GM12878 (cell line): Measurements from ENCODE around the gene VSIG10. TPM values are rescaled to one million over a fixed set of nuclear protein-coding genes. Genes with fewer than 3 reads are reported as not detected.
A peak's percentile ranks its signal among the peaks of the same experiment; 100 is the strongest.

ENCODE experiments used
- ATAC-seq: fragments of 200-7000 bp; cut with Tn5 transposase; 3 replicates; pipeline ENCODE4 v1.9.1; 2020; ENCODE audit warnings: mild to moderate bottlenecking, moderate library complexity
- BruUV-seq: library from RNA; stranded (reverse); fragments of 400-500 nt; replicated peaks from 2 replicates; lab custom pipeline; 2021; lab: Mats Ljungman, UMichigan
- CTCF ChIA-PET: fragments of 300-600 bp; sonication (Branson Sonifier 250); formaldehyde crosslinking; extraction: SDS; loops from one replicate; lab custom pipeline; 2021; ENCODE audit warnings: inconsistent platforms; lab: Yijun Ruan, JAX
- POLR2A ChIA-PET: fragments of 350-600 bp; formaldehyde crosslinking; extraction: SDS; loops from one replicate; lab custom pipeline; 2021; ENCODE audit warnings: inconsistent platforms; lab: Charles Lee
- RAD21 ChIA-PET: fragments of 300-600 bp; sonication (Branson Sonifier 250); formaldehyde crosslinking; loops from one replicate; lab custom pipeline; 2023; ENCODE audit warnings: antibody characterized with exemption; ENCODE audit not compliant: unreplicated experiment; lab: Charles Lee
- SMC1A ChIA-PET: fragments of 300-600 bp; sonication (Branson Sonifier 250); formaldehyde crosslinking; loops from one replicate; lab custom pipeline; 2023; ENCODE audit not compliant: unreplicated experiment, uncharacterized antibody; lab: Charles Lee
- DNase-seq: peaks from one replicate; pipeline ENCODE4 v3.0.0-alpha.2; 2011; ENCODE audit warnings: low read depth, low spot score
- FAIRE-seq: peaks from 3 replicates; lab custom pipeline; 2011; peaks lifted over from hg19 to GRCh38; lab: Jason Lieb, UNC
- H2AFZ ChIP-seq: 2 replicates; pipeline ENCODE4 v1.6.0; 2011; ENCODE audit warnings: low read depth, low read length, control low read depth; ENCODE audit not compliant: control insufficient read depth
- H3K27ac ChIP-seq: 2 replicates; pipeline ENCODE4 v1.5.1; 2011; ENCODE audit warnings: control low read depth; ENCODE audit not compliant: control insufficient read depth, insufficient read depth
- H3K27me3 ChIP-seq, 2 experiments: replicated peaks in 1 of 2; 2 replicates each; pipeline versions ENCODE4 v1.6.0 to v1.6.1; 2011; ENCODE audit warnings: low read length in 1 of 2; ENCODE audit not compliant: control insufficient read depth in 2 of 2, insufficient read depth in 2 of 2
- H3K36me3 ChIP-seq, 2 experiments: 2 replicates each; pipeline ENCODE4 v1.5.1; 2011; ENCODE audit warnings: low read length in 1 of 2; ENCODE audit not compliant: control insufficient read depth in 2 of 2, insufficient read depth in 2 of 2
- H3K4me1 ChIP-seq: 2 replicates; pipeline ENCODE4 v1.6.1; 2011; ENCODE audit warnings: mild to moderate bottlenecking, low read length, moderate library complexity, mixed read lengths; ENCODE audit not compliant: control insufficient read depth, insufficient read depth
- H3K4me2 ChIP-seq: 2 replicates; pipeline ENCODE4 v1.6.0; 2011; ENCODE audit warnings: control low read depth; ENCODE audit not compliant: control insufficient read depth, insufficient read depth
- H3K4me3 ChIP-seq: fragments of 200-600 bp; sonication (generic); 2 replicates; pipeline ENCODE4 v1.5.1; 2016
- H3K79me2 ChIP-seq: 2 replicates; pipeline ENCODE4 v1.6.0; 2011; ENCODE audit warnings: low read length; ENCODE audit not compliant: control insufficient read depth, insufficient read depth
- H3K9ac ChIP-seq: 2 replicates; pipeline ENCODE4 v1.8.0; 2011; ENCODE audit warnings: low read length, control low read depth, mixed read lengths; ENCODE audit not compliant: control insufficient read depth, insufficient read depth
- H3K9me3 ChIP-seq: replicated peaks from 3 replicates; pipeline ENCODE4 v1.5.1; 2011; ENCODE audit warnings: mild to moderate bottlenecking, low read length; ENCODE audit not compliant: control insufficient read depth, insufficient read depth
- H4K20me1 ChIP-seq: 2 replicates; pipeline ENCODE4 v1.6.0; 2011; ENCODE audit not compliant: control insufficient read depth, insufficient read depth
- CEBPB ChIP-seq, 2 experiments: fragments of 150-350 bp in 1 of 2; IDR thresholded peaks; 2 replicates each; pipeline ENCODE4 v1.6.1; 2012 to 2014; ENCODE audit warnings: low read depth in 2 of 2, low read length in 2 of 2, borderline replicate concordance in 1 of 2, inconsistent platforms in 1 of 2
- EED ChIP-seq: sonication (generic); IDR thresholded peaks from 2 replicates; pipeline ENCODE4 v1.6.1; 2016; ENCODE audit warnings: antibody characterized with exemption, low read depth
- ETV6 ChIP-seq, 2 experiments: fragments of 450-650 bp in 1 of 2; IDR thresholded peaks in 1 of 2; conservative IDR thresholded peaks in 1 of 2; 2 replicates each; pipeline ENCODE4 v1.6.1; 2014; ENCODE audit warnings: antibody characterized with exemption in 1 of 2, borderline replicate concordance in 1 of 2, low read depth in 1 of 2, mild to moderate bottlenecking in 1 of 2, moderate library complexity in 1 of 2
- HSF1 ChIP-seq: fragments of 150-350 bp; IDR thresholded peaks from 2 replicates; pipeline ENCODE4 v1.6.1; 2014; ENCODE audit warnings: mild to moderate bottlenecking, low read depth, low read length
- KAT2A ChIP-seq: conservative IDR thresholded peaks from 2 replicates; pipeline ENCODE4 v1.6.1; 2011; ENCODE audit warnings: low read depth, low read length; ENCODE audit not compliant: control insufficient read depth
- KDM1A ChIP-seq: fragments of 200-600 bp; sonication (generic); IDR thresholded peaks from 2 replicates; pipeline ENCODE4 v1.6.1; 2016; ENCODE audit warnings: borderline replicate concordance
- KLF5 ChIP-seq: fragments of 450-650 bp; IDR thresholded peaks from 2 replicates; pipeline ENCODE4 v1.6.1; 2014; ENCODE audit warnings: mild to moderate bottlenecking; ENCODE audit not compliant: partially characterized antibody
- MTA3 ChIP-seq: IDR thresholded peaks from 2 replicates; pipeline ENCODE4 v1.6.1; 2012; ENCODE audit warnings: low read length, inconsistent platforms, borderline replicate concordance
- POLR2A ChIP-seq: IDR thresholded peaks from 2 replicates; pipeline ENCODE4 v1.6.1; 2011; ENCODE audit warnings: low read depth, mild to moderate bottlenecking, low read length
- POLR2AphosphoS5 ChIP-seq: IDR thresholded peaks from 2 replicates; pipeline ENCODE4 v1.6.1; 2011; ENCODE audit warnings: mild to moderate bottlenecking, low read length, inconsistent platforms
- POU2F2 ChIP-seq: IDR thresholded peaks from 3 replicates; pipeline ENCODE4 v1.6.1; 2011; ENCODE audit warnings: low read depth, mild to moderate bottlenecking, low read length, borderline replicate concordance
- RELA ChIP-seq: fragments of 450-650 bp; IDR thresholded peaks from 2 replicates; pipeline ENCODE4 v1.8.0; 2014; ENCODE audit warnings: borderline replicate concordance; ENCODE audit not compliant: partially characterized antibody
- RELB ChIP-seq: fragments of 450-650 bp; IDR thresholded peaks from 2 replicates; pipeline ENCODE4 v1.6.1; 2017; ENCODE audit warnings: low read depth, mild to moderate bottlenecking, moderate library complexity
- SREBF2 ChIP-seq: IDR thresholded peaks from 2 replicates; pipeline ENCODE4 v1.6.1; 2012; ENCODE audit warnings: mild to moderate bottlenecking, low read length
- TAF1 ChIP-seq: IDR thresholded peaks from 2 replicates; pipeline ENCODE4 v1.6.1; 2011; ENCODE audit warnings: mild to moderate bottlenecking, low read depth, low read length, borderline replicate concordance
- TCF3 ChIP-seq: IDR thresholded peaks from 2 replicates; pipeline ENCODE4 v1.6.1; 2012; ENCODE audit warnings: low read depth, mild to moderate bottlenecking, low read length, borderline replicate concordance; ENCODE audit not compliant: insufficient read depth
- YY1 ChIP-seq: IDR thresholded peaks from 2 replicates; pipeline ENCODE4 v1.6.1; 2011; ENCODE audit warnings: low read depth, mild to moderate bottlenecking, low read length
- WGBS: methylation state at CpG from one replicate; pipeline ENCODE4 v1.1.6; 2016; ENCODE audit warnings: low lambda C conversion rate; ENCODE audit not compliant: insufficient replicate concordance, insufficient coverage; ENCODE audit errors: missing lambda C conversion rate; 5-methylcytosine and 5-hydroxymethylcytosine counted together
- in situ Hi-C: fragments of 300-500 bp; cut with MboI; formaldehyde crosslinking; loops from 9 replicates; pipeline ENCODE4 v1.14.3; 2018; ENCODE audit warnings: mixed read lengths
- intact Hi-C: fragments of 100-400 bp; cut with micrococcal nuclease; formaldehyde crosslinking; loops from one replicate; pipeline ENCODE4 v1.14.2; 2022; ENCODE audit not compliant: unreplicated experiment
- polyA plus RNA-seq, 11 experiments: library from polyadenylated mRNA; depleted of rRNA in 4 of 11; unstranded in 6 of 11; stranded (reverse) in 5 of 11; fragments of >200 nt; fragmentation: Nextera tagmentation in 4 of 11; fragmentation: Illumina TruSeq in 1 of 11; extraction: Ambion mirVana in 4 of 11; extraction: Trizol in 1 of 11; gene quantifications; 1 replicate in 1 of 11; 2 replicates in 10 of 11; pipeline versions ENCODE4 v1.2.1 to v1.2.3, GENCODE V29; 2011 to 2016; ENCODE audit warnings: inconsistent platforms in 2 of 11, missing spikeins in 2 of 11, low read depth in 1 of 11
- total RNA-seq, 4 experiments: library from RNA; depleted of rRNA in 3 of 4; stranded (reverse); fragments of >200 nt in 3 of 4; fragmentation: Illumina TruSeq in 1 of 4; extraction: Trizol in 1 of 4; gene quantifications; 2 replicates each; pipeline versions ENCODE4 v1.2.1 to v1.2.3, GENCODE V29; 2013 to 2021

The VSIG10 gene
- total and polyA plus RNA-seq, 10 of the 15 experiments (the other 5 are each of a cell fraction or from before 2014, with no cell fraction given): 3.4 to 10.2 (median 5.8) TPM

GRCh38 chr12:118061873-118062843, 41.7 kb downstream of the VSIG10 start:
- H2AFZ ChIP-seq: peak overlapping the region; percentile 89
- H3K27ac ChIP-seq: peak overlapping the region; percentile 93
- peak overlapping the region; percentile 96 for H3K4me2 ChIP-seq
- H3K4me3 ChIP-seq: peak overlapping the region; percentile 96
- H3K9ac ChIP-seq: peak overlapping the region; percentile 96
- H3K9me3 ChIP-seq: no peaks in the 10 kb centered on the region
- DNase-seq (no peak), FAIRE-seq (no peak), ATAC-seq (peak; percentile 43)
- CTCF ChIA-PET: interaction anchor here (0.9 to 2.0 kb wide), 3 partner anchors 57 to 314 kb away, joined by 3 to 6 read pairs (median 4); partner anchors contain the start of gene SUDS3
- H4K20me1 ChIP-seq: no peaks in the 10 kb centered on the region
- TSS peak; percentile 86 for BruUV-seq
- no peaks in the 10 kb centered on the region for H3K36me3 ChIP-seq
- peaks cover 13% of the 10 kb centered on the region for H3K4me1 ChIP-seq
- intact Hi-C loops: loop anchor here (2.0 kb wide), 1 partner anchor 315 kb away; the partner anchor contains the start of gene SUDS3
- SMC1A ChIA-PET: interaction anchor here (0.7 to 1.0 kb wide), 5 partner anchors 9 to 165 kb away, joined by 3 to 4 read pairs (median 3); no protein-coding TSS in a partner anchor
- H3K79me2 ChIP-seq: peaks cover 32% of the 10 kb centered on the region
- POLR2A ChIA-PET: interaction anchor here (0.6 to 1.0 kb wide), 4 partner anchors 29 to 1609 kb away, joined by 3 to 4 read pairs (median 3); partner anchors contain the start of gene SUDS3
- 3% methylated on average over 36 of the region's 44 CpGs for WGBS
- no peaks in the 10 kb centered on the region for H3K27me3 ChIP-seq
- in situ Hi-C loops: no loop called here
- RAD21 ChIA-PET: interaction anchor here (0.7 to 1.7 kb wide), 6 partner anchors 45 to 315 kb away, joined by 3 to 7 read pairs (median 4); no protein-coding TSS in a partner anchor
- TF ChIP-seq CEBPB (IDR thresholded peaks at IDR 0.05; ENCODE audit: borderline replicate concordance in 1 of 2, low read depth in 2 of 2, low read length in 2 of 2) (no peak), ETV6 (conservative IDR thresholded peaks at IDR 0.05 in 1 of 2, IDR thresholded peaks at IDR 0.05 in 1 of 2; ENCODE audit: borderline replicate concordance in 1 of 2, low read depth in 1 of 2) (no peak), TAF1 (peak; percentile 21), KDM1A (no peak), POLR2A (peak; percentile 55; the same call in 1 of the 2 replicates), MTA3 (peak; percentile 76; the same call in 1 of the 2 replicates), RELA (no peak), YY1 (peak; percentile 42; the same call in 1 of the 2 replicates), HSF1 (no peak), KLF5 (no peak), KAT2A (no peak), TCF3 (0 out of 2 replicates have a peak, but pooled peaks have one; percentile 0), EED (peak; percentile 50; the same call in 1 of the 2 replicates), POU2F2 (peak; percentile 47; the same call in 1 of the 3 replicates), RELB (peak; percentile 17; the same call in 1 of the 2 replicates), SREBF2 (no peak), POLR2AphosphoS5 (peak; percentile 71)
